GM18868 (cell line): ENCODE results near the gene MEX3B.
"Not testable (repeated sequence)": the region's sequence is repeated elsewhere in the genome, so short reads cannot be mapped to it uniquely, and the experiment has no call there.

Experiments
- ATAC-seq: cut with Tn5 transposase; IDR thresholded peaks from one replicate; pipeline ENCODE4 v1.9.1; 2021; ENCODE audit warnings: mild to moderate bottlenecking, moderate library complexity; ENCODE audit not compliant: unreplicated experiment

MEX3B gene

DNA sequence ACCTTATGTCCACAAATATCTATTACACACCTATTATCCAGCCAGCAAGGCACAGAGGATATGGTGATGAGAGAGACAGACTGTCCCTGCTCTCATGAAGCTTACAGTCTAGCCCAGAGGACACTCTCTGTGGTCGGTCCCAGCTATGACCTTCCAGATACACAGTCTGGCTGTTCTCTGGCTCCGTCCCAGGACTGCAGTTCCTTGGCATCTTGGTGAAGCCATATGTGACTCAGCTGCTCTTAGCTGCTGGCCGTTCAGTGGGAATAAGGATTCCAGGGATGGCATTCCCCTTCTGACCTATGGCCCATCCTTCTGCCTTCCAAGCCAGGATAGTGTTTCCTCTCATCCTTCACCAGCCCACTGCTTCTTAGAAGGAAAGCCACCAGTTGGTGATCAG, 30.8 kb downstream of the MEX3B start:
- no peak for ATAC-seq

DNA sequence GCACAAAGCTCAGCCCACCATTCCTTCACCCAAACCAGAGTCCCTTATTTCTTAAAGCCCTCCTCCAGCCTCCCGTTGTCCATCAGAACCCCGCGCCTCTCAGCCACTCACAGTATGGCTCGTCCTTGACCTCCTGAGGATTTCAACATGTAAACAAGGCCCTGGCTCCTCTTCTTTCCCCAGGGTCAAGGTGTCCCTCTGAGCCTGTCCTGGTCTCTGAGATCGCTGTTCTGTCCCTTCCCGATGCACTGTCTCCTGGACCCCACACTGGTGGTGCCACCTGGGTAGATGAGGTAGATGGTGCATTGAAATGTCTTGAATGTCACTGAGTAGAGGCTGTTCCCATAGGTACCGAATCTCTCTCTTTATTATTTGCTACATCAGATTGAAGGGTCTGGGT, 32.9 kb downstream of the MEX3B start:
- no peak for ATAC-seq

DNA sequence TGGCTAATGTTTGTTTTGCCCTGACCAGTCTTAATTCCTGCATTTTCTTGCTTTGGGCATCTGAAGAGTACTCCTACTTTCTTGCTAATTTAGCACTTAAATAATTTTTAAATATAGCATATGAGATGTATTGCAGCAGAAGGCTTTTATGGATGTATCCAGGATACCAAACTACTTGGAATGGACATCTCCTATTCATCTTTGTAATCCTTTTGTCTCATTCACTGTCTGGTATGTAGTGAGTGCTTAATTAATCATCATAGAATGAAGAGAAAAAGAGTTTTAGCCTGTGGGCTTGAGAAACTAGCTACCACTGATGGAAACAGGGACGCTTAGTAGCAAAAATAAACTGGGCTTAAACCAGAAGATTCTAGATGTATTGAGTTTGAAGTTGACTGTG, 40.6 kb downstream of the MEX3B start:
- no peak for ATAC-seq

DNA sequence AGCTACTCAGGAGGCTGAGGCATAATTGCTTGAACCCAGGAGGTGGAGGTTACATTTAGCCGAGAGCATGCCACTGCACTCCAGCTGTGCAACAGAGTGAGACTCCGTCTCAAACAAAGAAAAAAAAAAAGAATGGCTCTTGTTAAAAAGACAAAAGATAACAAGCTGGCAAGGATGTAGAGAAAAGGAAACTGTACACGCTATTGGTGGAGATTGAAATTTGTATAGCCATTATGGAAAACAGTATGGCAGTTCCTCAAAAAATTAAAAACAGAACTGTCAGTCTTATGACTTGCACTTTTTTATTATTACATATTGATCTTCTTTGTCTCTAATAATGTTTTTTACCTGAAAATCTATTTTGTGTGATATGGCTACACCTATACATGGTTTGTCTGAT, 41.9 kb downstream of the MEX3B start:
- ATAC-seq = no peak

DNA sequence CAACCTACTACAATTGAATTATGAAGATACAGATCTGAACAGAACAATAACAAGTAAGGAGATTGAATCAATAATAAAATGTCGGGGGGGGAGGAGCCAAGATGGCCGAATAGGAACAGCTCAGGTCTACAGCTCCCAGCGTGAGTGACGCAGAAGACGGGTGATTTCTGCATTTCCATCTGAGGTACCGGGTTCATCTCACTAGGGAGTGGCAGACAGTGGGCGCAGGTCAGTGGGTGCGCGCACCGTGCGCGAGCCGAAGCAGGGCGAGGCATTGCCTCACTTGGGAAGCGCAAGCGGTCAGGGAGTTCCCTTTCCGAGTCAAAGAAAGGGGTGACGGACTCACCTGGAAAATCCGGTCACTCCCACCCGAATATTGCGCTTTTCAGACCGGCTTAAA, 50.7 kb downstream of the MEX3B start:
- not testable (repeated sequence) for ATAC-seq

DNA sequence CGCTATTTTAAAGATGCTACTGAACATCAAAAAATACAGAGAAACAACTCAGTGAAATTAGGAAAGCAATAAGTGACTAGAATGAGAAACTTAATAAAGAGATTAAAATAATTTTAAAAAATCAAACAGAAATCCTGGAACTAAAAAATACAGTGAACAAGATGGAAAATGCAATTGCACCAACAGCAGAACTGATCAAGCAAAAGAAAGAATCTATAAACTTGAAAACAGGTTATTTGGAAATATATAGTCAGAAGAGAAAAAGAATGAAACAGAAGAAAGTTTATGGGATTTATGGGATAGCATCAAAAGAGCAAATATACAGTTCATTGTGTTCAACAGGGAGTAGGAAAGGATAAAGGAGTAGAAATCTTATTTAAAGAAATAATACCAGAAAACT, 53.3 kb downstream of the MEX3B start:
- ATAC-seq = no peak
